ENCODE data around the gene NRM.
"Not testable (repeated sequence)": the region's sequence is repeated elsewhere in the genome, so short reads cannot be mapped to it uniquely, and the experiment has no call there.

The NRM gene, protein sequence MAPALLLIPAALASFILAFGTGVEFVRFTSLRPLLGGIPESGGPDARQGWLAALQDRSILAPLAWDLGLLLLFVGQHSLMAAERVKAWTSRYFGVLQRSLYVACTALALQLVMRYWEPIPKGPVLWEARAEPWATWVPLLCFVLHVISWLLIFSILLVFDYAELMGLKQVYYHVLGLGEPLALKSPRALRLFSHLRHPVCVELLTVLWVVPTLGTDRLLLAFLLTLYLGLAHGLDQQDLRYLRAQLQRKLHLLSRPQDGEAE

GRCh38 chr6:30690403-30691207 is at the start of gene NRM:
Gene NRM (minus strand): TSS chr6:30690984. CDS start chr6:30690974, 10 bp downstream.
- peak; percentile 91 for DNase-seq (ENCODE audit: low read depth)

GRCh38 chr6:30740540-30740870 is 49.7 kb upstream of the NRM start:
- no peak for DNase-seq (ENCODE audit: low read depth)

- DNase-seq (ENCODE audit: low read depth) = no peak
These were observed 47.7 kb upstream of the NRM start for GRCh38 chr6:30738532-30738931.

GRCh38 chr6:30735668-30736314 is 45.0 kb upstream of the NRM start:
- no peak for DNase-seq (ENCODE audit: low read depth)

DNA sequence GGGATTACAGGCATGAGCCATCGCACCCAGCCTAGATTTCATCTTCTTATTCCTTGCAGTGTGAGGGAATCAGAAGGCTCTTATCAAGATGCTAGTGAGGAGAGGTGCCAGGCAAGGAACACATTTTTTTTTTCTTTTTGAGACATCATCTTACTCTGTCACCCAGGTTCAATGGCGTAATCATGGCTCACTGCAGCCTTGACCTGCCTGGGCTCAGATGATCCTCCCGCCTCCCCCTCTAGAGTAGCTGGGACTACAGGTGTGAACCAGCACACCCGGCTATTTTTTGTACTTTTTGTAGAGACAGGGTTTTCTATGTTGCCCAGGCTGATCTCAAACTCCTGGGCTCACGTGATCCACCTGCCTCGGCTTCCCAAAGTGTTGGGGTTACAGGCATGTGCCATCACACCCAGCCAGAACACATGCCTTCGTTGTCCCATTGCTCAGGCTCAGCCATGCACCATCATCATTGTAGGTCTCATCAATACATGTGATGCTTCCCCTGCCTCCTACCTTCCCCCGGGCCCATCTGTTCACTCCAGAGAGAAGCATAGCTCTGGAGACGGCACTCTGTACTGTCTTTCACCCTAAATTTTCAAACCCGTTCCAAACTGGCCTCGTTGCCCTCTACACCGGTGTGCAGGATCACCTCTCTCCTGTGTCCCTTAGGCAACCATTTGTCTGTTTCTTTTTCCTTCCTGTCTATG is 41.6 kb upstream of the NRM start:
- DNase-seq (ENCODE audit: low read depth) = no peak

- DNase-seq (ENCODE audit: low read depth) = peak; percentile 42
These were observed 40.0 kb upstream of the NRM start for GRCh38 chr6:30730601-30731435.

DNA sequence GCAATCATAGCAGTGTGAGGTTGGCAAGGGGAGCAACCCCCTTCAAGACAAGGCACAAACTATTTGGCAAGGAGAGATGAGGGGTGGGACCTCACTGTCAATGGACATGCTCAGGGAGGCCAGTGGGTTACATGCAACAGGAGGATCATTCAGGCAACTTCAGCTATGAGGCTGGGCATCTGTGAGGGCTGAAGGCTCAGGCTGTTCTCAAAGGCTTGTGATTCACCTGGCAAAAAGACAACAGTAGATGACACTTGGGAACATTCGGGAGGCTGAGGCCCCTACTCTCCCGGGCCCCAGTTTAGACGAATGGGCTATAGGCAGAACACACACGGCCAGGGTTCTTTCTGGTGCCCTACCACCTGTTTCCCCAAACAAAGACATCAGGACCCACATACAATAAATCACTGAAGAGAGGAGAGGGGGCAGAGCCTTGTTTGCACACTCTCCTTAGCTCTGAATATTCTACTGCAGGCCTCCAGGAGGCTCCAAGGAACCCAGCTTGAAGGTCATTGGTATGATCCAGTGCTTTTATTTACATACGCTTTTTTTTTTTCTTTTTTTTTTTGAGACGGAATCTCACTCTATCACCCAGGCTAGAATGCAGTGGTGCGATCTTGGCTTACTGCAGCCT is 37.3 kb upstream of the NRM start:
- peak; percentile 72 for DNase-seq (ENCODE audit: low read depth)

DNA sequence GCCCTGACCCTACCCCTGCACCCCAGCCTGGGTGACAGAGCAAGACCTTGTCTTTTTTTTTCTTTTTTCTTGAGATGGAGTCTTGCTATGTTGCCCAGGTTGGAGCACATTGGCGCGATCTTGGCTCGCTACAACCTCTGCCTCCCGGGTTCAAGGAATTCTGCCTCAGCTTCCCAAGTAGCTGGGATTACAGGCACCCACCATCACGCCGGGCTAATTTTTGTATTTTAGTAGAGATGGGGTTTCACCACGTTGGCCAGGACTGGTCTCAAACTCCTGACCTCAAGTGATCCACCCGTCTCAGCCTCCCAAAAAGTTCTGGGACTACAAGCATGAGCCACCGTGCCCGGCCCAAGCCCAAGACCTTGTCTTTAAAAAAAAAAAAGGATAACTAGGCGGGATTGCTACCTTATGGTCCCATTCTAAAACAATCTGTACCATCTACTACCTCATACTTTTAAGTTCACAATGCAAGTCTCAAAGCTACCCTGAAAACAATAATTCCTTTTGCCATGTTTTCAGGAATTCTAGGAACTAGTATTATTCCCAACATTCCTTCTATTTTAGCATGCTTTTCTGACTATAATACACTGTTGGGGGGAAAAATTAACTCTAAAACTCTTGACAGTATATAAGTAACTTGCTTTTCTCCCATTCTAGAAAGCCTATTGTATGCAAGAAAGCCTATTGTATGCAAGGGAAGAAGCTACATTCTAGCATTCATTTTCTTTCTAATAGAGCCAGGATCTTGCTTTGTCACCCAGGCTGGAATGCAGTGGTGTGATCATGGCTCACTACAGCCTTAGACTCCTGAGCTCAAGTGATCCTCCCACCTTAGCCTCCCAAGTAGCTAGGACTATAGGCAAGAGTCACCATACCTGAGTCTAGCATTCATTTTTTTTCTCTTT is 36.0 kb upstream of the NRM start:
- peak; percentile 58 for DNase-seq (ENCODE audit: low read depth)

GRCh38 chr6:30725713-30726505 is 35.1 kb upstream of the NRM start:
- DNase-seq (ENCODE audit: low read depth) = peak; percentile 84

- DNase-seq (ENCODE audit: low read depth) = peak; percentile 25
These were observed 34.3 kb upstream of the NRM start for GRCh38 chr6:30724906-30725667.

DNA sequence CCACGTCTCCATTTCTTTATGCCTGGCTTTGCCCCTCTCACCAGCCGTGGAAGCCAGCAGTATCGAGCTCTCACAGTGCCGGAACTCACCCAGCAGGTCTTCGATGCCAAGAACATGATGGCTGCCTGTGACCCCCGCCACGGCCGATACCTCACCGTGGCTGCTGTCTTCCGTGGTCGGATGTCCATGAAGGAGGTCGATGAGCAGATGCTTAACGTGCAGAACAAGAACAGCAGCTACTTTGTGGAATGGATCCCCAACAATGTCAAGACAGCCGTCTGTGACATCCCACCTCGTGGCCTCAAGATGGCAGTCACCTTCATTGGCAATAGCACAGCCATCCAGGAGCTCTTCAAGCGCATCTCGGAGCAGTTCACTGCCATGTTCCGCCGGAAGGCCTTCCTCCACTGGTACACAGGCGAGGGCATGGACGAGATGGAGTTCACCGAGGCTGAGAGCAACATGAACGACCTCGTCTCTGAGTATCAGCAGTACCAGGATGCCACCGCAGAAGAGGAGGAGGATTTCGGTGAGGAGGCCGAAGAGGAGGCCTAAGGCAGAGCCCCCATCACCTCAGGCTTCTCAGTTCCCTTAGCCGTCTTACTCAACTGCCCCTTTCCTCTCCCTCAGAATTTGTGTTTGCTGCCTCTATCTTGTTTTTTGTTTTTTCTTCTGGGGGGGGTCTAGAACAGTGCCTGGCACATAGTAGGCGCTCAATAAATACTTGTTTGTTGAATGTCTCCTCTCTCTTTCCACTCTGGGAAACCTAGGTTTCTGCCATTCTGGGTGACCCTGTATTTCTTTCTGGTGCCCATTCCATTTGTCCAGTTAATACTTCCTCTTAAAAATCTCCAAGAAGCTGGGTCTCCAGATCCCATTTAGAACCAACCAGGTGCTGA is 33.3 kb upstream of the NRM start:
- peak; percentile 46 for DNase-seq (ENCODE audit: low read depth)

GRCh38 chr6:30723159-30723842 is 32.5 kb upstream of the NRM start:
- DNase-seq (ENCODE audit: low read depth) = not testable (repeated sequence)

GRCh38 chr6:30722280-30723112 is 31.7 kb upstream of the NRM start:
- peak; percentile 84 for DNase-seq (ENCODE audit: low read depth)

DNA sequence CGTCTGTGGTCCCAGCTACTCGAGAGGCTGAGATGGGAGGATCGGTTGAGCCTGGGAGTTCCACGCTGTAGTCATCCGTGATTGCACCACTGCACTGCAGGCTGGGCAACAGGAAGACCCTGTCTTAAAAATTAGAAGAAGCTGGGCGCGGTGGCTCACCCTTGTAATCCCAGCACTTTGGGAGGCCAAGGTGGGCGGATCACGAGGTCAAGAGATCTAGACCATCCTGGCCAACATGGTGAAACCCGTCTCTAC is 31.2 kb upstream of the NRM start:
- peak; percentile 54 for DNase-seq (ENCODE audit: low read depth)

- peak; percentile 91 for DNase-seq (ENCODE audit: low read depth)
These were observed 30.6 kb upstream of the NRM start for GRCh38 chr6:30721198-30722024.
